Dermis microvascular lymphatic vessel endothelial cell (primary cell): ENCODE measurements around the gene GRAMD1A. TPM values are rescaled to one million over a fixed set of nuclear protein-coding genes. Genes with fewer than 3 reads are reported as not detected.

Source experiments
- DNase-seq, 2 donors: peaks; one replicate each; pipeline versions ENCODE4 v3.0.0 to v3.0.0-alpha.2; 2010; ENCODE audit warnings: low read depth in 2 of 2
- total RNA-seq: library from RNA; depleted of rRNA; stranded (reverse); fragments of >200 nt; gene quantifications from 2 replicates; pipeline ENCODE4 v1.2.1, GENCODE V29; 2014

The GRAMD1A gene
- total RNA-seq, 1 donor from 2014 or later, result 21.1 TPM

DNA sequence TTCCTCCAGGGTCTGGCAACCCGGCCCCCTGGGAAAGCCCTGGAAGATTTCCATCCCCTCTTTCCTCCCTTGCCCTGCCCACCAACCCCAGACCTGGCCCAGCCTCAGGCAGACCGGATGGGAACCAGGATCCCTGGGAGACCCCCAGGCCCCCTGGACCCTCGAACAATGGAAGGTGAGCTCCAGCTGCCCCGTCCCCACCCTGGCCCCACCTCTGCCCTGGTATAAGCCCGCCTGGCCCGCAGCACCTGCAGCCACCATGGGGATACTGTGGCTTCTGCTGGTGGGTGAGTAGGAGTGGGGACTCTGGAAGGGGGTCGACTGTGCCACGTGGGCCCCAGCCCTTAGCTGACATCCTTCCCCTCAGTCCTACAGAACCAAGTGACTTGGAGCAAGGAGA, 73.8 kb downstream of the GRAMD1A start:
- DNase-seq, result no peak

DNA sequence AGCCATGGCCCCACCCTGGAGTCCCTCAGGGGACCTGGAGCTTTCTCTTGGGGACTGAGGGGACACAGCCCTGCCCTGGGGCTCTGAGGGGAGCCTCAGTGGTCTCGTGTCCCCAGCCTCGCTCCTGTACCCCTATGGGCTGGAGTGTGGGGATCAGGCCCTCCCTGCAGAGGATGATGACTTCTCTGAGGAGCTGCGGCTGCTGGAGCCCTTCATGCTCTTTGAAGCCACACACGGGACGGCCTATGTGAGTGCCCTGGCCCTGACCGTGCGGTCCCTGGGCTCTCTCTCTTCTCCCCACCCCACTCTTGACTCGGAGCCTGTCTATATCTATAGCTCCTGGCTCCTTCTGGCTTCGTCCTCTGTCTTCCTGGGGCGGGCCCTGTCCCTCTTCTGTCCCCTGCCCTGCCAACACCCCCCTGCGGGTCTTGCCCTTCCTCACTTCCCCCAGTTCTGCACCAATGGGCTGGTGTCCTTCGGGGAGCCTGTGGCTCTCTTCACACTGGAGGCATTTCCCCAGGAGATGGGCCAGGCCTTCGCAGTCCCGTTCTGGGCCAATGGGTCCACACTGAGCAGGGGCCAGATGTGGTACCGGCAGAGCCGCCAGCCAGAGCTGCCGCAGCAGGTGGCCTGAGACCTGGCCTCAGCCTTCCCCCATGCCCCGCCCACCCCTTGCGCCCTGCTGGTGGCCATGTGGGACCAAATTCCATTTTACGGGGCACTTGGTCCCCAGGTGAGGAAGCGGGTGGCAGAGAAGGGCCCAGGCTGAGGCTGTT, 74.5 kb downstream of the GRAMD1A start:
- DNase-seq, result no peak

DNA sequence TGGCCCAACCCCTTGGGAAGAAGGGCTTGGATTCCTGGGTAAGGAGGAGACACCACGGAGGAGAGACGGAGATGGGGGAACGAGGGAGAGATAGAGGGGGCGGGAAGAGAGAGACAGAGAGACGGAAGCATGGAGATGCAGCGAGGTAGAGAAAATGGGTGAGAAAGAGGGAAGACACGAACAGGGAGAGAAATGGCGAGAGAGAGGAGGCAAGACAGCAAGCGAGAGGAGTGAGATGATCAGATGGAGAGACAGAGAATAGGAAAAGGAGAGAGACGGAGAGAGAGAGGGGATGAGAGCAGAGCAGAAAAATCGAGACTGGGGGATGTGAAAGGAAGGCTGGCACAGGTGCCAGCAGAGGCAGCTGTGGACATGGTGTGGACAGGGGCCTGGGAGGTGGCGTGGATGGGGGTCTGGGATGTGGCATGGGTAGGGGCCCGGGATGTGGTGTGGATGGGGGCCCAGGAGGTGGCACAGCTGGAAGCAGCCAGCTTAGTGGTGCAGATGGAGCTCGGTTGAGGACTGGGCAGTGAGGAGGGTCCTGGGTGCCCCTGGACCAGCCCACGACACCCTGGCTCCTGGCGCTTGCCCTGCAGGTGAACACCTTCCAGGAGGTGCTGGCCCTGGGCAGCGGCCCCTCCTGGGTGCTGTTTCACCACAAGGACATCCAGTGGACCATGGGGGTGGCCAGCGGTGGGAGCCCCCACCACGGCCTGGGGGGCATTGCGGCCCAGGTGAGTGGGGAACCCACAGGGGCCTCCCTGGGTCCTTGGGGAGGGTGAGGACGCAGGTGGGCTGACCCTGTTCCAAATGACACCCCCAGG, 75.3 kb downstream of the GRAMD1A start:
- DNase-seq, result no peak

DNA sequence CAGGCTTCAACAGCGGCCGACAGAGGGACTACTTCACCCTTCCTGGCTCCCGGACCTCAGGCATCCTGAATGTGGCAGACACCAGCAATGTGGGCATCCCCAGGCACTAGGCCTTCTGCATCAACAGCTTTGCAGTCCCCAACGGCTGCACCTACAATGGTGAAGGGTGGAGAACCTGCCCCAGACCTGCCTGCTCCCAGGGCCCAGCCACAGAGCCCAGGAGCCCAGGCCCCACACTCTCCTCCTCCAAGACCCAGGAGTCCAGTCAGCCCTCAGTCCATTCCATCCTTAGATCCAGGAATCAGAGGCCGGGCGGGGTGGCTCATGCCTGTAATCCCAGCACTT, 75.9 kb downstream of the GRAMD1A start:
- no peak for DNase-seq

Other genes starting within 250 kb of the GRAMD1A start
- 3.7 and 6.4 TPM in 2 replicates for gene ZNF599, start 227.1 kb upstream of the GRAMD1A start, total RNA-seq
- 4.1 and 5.4 TPM in 2 replicates for gene ZNF30, start 73.4 kb upstream of the GRAMD1A start, total RNA-seq
- 25.9 and 44.5 TPM in 2 replicates for gene ZNF792, start 36.1 kb upstream of the GRAMD1A start, total RNA-seq
- gene SCN1B, start 30.1 kb downstream of the GRAMD1A start, total RNA-seq, result 5.0 and 5.2 TPM in 2 replicates
- under 0.01 TPM in 1 of 2 replicates, not detected in the other for gene HPN, start 41.4 kb downstream of the GRAMD1A start, total RNA-seq
- gene FXYD3, start 115.5 kb downstream of the GRAMD1A start, total RNA-seq, result not detected in 2 replicates
- not detected in 2 replicates for gene LGI4, start 134.7 kb downstream of the GRAMD1A start, total RNA-seq
- not detected in 2 replicates for gene FXYD1, start 138.5 kb downstream of the GRAMD1A start, total RNA-seq
- not detected in 2 replicates for gene FXYD7, start 142.9 kb downstream of the GRAMD1A start, total RNA-seq
- gene FXYD5, start 154.4 kb downstream of the GRAMD1A start, total RNA-seq, result 17.1 and 22.4 TPM in 2 replicates
- gene FAM187B, start 228.4 kb downstream of the GRAMD1A start, total RNA-seq, result not detected in 2 replicates
- gene LSR, start 248.7 kb downstream of the GRAMD1A start, total RNA-seq, result 0.25 and 0.26 TPM in 2 replicates